ENCODE results near the gene SFXN1. TPM values are rescaled to one million over a fixed set of nuclear protein-coding genes. Genes with fewer than 3 reads are reported as not detected.

The SFXN1 gene
- total and polyA plus RNA-seq, 9 of the 15 experiments (the other 6 are each of a cell fraction or from before 2014, with no cell fraction given) = 31.8 to 261 (median 113) TPM

DNA sequence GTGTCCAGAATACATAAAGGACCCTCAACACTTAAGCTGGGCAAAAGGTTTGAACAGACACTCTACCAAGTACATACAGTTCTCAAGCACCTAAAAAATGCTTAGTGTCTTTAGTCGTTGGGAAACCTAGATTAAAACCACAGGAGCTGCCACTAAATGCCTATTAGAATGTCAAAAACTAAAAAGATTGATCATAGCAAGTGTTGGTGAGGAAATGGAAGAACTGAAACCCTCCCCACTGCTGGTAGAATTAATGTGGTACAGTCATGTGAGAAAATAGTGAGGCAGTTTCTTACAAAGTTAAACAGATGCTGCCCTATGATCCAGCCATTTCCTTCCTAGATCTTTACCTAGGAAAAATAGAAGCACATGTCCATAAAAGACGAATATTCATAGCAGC is 40.6 kb downstream of the SFXN1 start:
- POLR2A ChIA-PET = interaction anchor here (1.0 kb wide), 1 partner anchor 10 kb away, joined by 3 read pairs; no protein-coding TSS in a partner anchor
- no peak overlapping the region for H3K27ac ChIP-seq (ENCODE audit: extremely low read depth, low read depth, low read length)
- ATAC-seq (no peak), DNase-seq (ENCODE audit: extremely low read depth in 1 of 4, low spot score in 3 of 4) (no peak), FAIRE-seq (no peak)
- peaks cover 9 to 15% of the 10 kb centered on the region in 2 experiments; a peak in 3 of 5 replicates for H3K4me1 ChIP-seq (replicated peaks in 1 of 2; ENCODE audit: control insufficient read depth in 2 of 2, insufficient read depth in 2 of 2, low read length in 2 of 2)
- no peaks in the 10 kb centered on the region for H3K9me3 ChIP-seq (replicated peaks; ENCODE audit: control insufficient read depth, insufficient read depth, low read depth, low read length)
- TSS peak; percentile 6 for BruUV-seq (replicated peaks)
- H3K79me2 ChIP-seq (ENCODE audit: control insufficient read depth, insufficient read depth, low read length) = no peaks in the 10 kb centered on the region
- intact Hi-C loops (cut with micrococcal nuclease) (no loop called here), in situ Hi-C loops (cut with MboI) (no loop called here)
- H3K36me3 ChIP-seq (ENCODE audit: control insufficient read depth, insufficient read depth, low read length) = peaks cover 90% of the 10 kb centered on the region
- H3K9ac ChIP-seq (ENCODE audit: insufficient read depth in 1 of 2, low read depth in 2 of 2, low read length in 2 of 2) = no peak overlapping the region
- CTCF ChIA-PET (ENCODE audit: low intra/inter-chr PET ratio) = no interaction called here
- no peak overlapping the region for H3K4me3 ChIP-seq
- TF ChIP-seq, protein P1, sequence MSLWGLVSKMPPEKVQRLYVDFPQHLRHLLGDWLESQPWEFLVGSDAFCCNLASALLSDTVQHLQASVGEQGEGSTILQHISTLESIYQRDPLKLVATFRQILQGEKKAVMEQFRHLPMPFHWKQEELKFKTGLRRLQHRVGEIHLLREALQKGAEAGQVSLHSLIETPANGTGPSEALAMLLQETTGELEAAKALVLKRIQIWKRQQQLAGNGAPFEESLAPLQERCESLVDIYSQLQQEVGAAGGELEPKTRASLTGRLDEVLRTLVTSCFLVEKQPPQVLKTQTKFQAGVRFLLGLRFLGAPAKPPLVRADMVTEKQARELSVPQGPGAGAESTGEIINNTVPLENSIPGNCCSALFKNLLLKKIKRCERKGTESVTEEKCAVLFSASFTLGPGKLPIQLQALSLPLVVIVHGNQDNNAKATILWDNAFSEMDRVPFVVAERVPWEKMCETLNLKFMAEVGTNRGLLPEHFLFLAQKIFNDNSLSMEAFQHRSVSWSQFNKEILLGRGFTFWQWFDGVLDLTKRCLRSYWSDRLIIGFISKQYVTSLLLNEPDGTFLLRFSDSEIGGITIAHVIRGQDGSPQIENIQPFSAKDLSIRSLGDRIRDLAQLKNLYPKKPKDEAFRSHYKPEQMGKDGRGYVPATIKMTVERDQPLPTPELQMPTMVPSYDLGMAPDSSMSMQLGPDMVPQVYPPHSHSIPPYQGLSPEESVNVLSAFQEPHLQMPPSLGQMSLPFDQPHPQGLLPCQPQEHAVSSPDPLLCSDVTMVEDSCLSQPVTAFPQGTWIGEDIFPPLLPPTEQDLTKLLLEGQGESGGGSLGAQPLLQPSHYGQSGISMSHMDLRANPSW (CRISPR knock-in tag; IDR thresholded peaks at IDR 0.05) = no peak
- peak; percentile 19 for TF ChIP-seq RBM25 (IDR thresholded peaks at IDR 0.05; ENCODE audit: low read depth, low read length, severe bottlenecking)
- H2AFZ ChIP-seq (ENCODE audit: low read depth, low read length) = no peak overlapping the region
- peaks cover 15% of the 10 kb centered on the region; the same call in 1 of the 2 replicates for H4K20me1 ChIP-seq (replicated peaks; ENCODE audit: control insufficient read depth, insufficient read depth, low read length)
- H3K27me3 ChIP-seq (ENCODE audit: control insufficient read depth in 2 of 2, insufficient read depth in 2 of 2, low read length in 2 of 2) = no peaks in the 10 kb centered on the region
- no peak overlapping the region for H3K4me2 ChIP-seq (ENCODE audit: insufficient read depth, low read length)
- H3K9me1 ChIP-seq (ENCODE audit: control insufficient read depth, insufficient read depth, low read length) = peaks cover 4% of the 10 kb centered on the region
- 78% methylated on average over 2 of the region's 2 CpGs for WGBS (ENCODE audit: insufficient coverage, low coverage, missing lambda C conversion rate)

DNA sequence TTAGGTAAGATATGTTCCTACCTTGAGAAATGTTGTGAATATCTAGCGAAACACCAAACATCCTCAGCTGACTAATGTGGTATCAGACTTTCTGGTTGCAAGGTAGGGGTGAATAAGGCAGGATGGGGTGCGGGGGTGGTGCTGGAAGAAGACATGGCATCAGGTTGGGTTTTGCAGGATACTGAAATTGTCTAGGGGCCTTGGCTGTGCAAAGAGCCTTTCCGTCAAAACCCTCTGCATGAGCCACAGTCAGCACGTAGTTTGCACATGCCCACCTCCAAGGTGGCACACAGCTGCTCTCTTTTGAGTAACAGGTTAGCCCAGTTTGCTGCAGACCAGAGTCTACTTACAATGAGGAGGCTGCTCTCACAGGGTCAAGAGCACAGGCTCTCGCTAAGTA is 42.0 kb downstream of the SFXN1 start:
- 96% methylated on average over 5 of the region's 5 CpGs for WGBS (ENCODE audit: insufficient coverage, low coverage, missing lambda C conversion rate)
- TF ChIP-seq ATF7 (IDR thresholded peaks at IDR 0.05) = no peak
- TF ChIP-seq ZNF217 (CRISPR knock-in tag; IDR thresholded peaks at IDR 0.05) = no peak
- TF ChIP-seq SRSF1 (IDR thresholded peaks at IDR 0.05; ENCODE audit: low read depth, low read length) = no peak
- Histone ChIP-seq H3K4me1 (replicated peaks in 1 of 2; ENCODE audit: control insufficient read depth in 2 of 2, insufficient read depth in 2 of 2, low read length in 2 of 2) (peaks cover 9 to 15% of the 10 kb centered on the region in 2 experiments; a peak in 3 of 5 replicates), H3K27ac (ENCODE audit: extremely low read depth, low read depth, low read length) (no peak overlapping the region), H3K4me3 (no peak overlapping the region), H4K20me1 (replicated peaks; ENCODE audit: control insufficient read depth, insufficient read depth, low read length) (peaks cover 15% of the 10 kb centered on the region; the same call in 1 of the 2 replicates), H2AFZ (ENCODE audit: low read depth, low read length) (no peak overlapping the region), H3K36me3 (ENCODE audit: control insufficient read depth, insufficient read depth, low read length) (peaks cover 89% of the 10 kb centered on the region), H3K79me2 (ENCODE audit: control insufficient read depth, insufficient read depth, low read length) (no peaks in the 10 kb centered on the region), H3K4me2 (ENCODE audit: insufficient read depth, low read length) (no peak overlapping the region), H3K27me3 (ENCODE audit: control insufficient read depth in 2 of 2, insufficient read depth in 2 of 2, low read length in 2 of 2) (no peaks in the 10 kb centered on the region), H3K9ac (ENCODE audit: insufficient read depth in 1 of 2, low read depth in 2 of 2, low read length in 2 of 2) (no peak overlapping the region), H3K9me3 (replicated peaks; ENCODE audit: control insufficient read depth, insufficient read depth, low read depth, low read length) (no peaks in the 10 kb centered on the region), H3K9me1 (ENCODE audit: control insufficient read depth, insufficient read depth, low read length) (peaks cover 4% of the 10 kb centered on the region)
- in situ Hi-C loops (cut with MboI) = no loop called here
- no peak for ATAC-seq
- POLR2A ChIA-PET = no interaction called here
- no peak for DNase-seq (ENCODE audit: extremely low read depth in 1 of 4, low spot score in 3 of 4)
- CTCF ChIA-PET (ENCODE audit: low intra/inter-chr PET ratio) = no interaction called here
- BruUV-seq (replicated peaks) = no TSS peak
- intact Hi-C loops (cut with micrococcal nuclease) = no loop called here
- FAIRE-seq = no peak

All from K562 (cell line).